SK-N-SH (cell line): ENCODE data around the gene FRYL. TPM values are rescaled to one million over a fixed set of nuclear protein-coding genes. Genes with fewer than 3 reads are reported as not detected.
A peak's percentile ranks its signal among the peaks of the same experiment; 100 is the strongest.

Source experiments
- CTCF ChIA-PET: fragments of 300-600, 350-600 bp; formaldehyde crosslinking; extraction: SDS; loops from one replicate; lab custom pipeline; 2021; lab: Yijun Ruan, JAX
- POLR2A ChIA-PET: fragments of 350-600 bp; sonication (Branson Sonifier 250); formaldehyde crosslinking; extraction: SDS; loops from one replicate; lab custom pipeline; 2020; ENCODE audit warnings: antibody characterized with exemption, inconsistent platforms; lab: Yijun Ruan, JAX
- DNase-seq: peaks from one replicate; pipeline ENCODE4 v3.0.0; 2012
- H2AFZ ChIP-seq: fragments of 200-600 bp; sonication (generic); 2 replicates; pipeline ENCODE4 v1.8.1; 2016; ENCODE audit warnings: antibody characterized with exemption, mild to moderate bottlenecking, low read depth
- H3F3A ChIP-seq: fragments of 200-600 bp; sonication (generic); replicated peaks from 2 replicates; pipeline ENCODE3; 2016; ENCODE audit warnings: antibody characterized with exemption, mild to moderate bottlenecking; ENCODE audit not compliant: insufficient read depth
- H3K27ac ChIP-seq, 2 experiments: fragments of 200-500 bp in 1 of 2; fragments of 200-600 bp in 1 of 2; sonication (Bioruptor generic) in 1 of 2; sonication (generic), shearing (Covaris generic) in 1 of 2; 2 replicates each; pipeline versions ENCODE4 v1.5.1 to v1.6.1; 2014 to 2016; ENCODE audit warnings: low read depth in 2 of 2, inconsistent platforms in 1 of 2, low read length in 1 of 2, mild to moderate bottlenecking in 1 of 2, mixed read lengths in 1 of 2
- H3K27me3 ChIP-seq: fragments of 200-600 bp; sonication (generic), shearing (Covaris generic); 2 replicates; pipeline ENCODE4 v1.6.1; 2016; ENCODE audit warnings: mixed run types; ENCODE audit not compliant: insufficient read depth
- H3K36me3 ChIP-seq, 2 experiments: fragments of 200-500 bp in 1 of 2; fragments of 200-600 bp in 1 of 2; sonication (Bioruptor generic) in 1 of 2; sonication (generic) in 1 of 2; replicated peaks in 1 of 2; 2 replicates each; pipeline versions ENCODE3 to v1.5.1; 2014 to 2016; ENCODE audit warnings: low read length in 1 of 2, mild to moderate bottlenecking in 1 of 2; ENCODE audit not compliant: insufficient read depth in 2 of 2, control insufficient read depth in 1 of 2
- H3K4me1 ChIP-seq, 2 experiments: fragments of 200-500 bp in 1 of 2; fragments of 200-600 bp in 1 of 2; sonication (Bioruptor generic) in 1 of 2; sonication (generic), shearing (Covaris generic) in 1 of 2; 2 replicates each; pipeline versions ENCODE4 v1.5.1 to v1.6.1; 2014 to 2016; ENCODE audit warnings: low read depth in 1 of 2, low read length in 1 of 2, mixed run types in 1 of 2; ENCODE audit not compliant: insufficient read depth in 2 of 2, control insufficient read depth in 1 of 2
- H3K4me2 ChIP-seq: fragments of 200-600 bp; sonication (generic), shearing (Covaris generic); 2 replicates; pipeline ENCODE4 v1.6.1; 2017; ENCODE audit warnings: mixed run types
- H3K4me3 ChIP-seq, 2 experiments: fragments of 200-500 bp in 1 of 2; fragments of 200-600 bp in 1 of 2; sonication (Bioruptor generic) in 1 of 2; sonication (generic), shearing (Covaris generic) in 1 of 2; 2 replicates each; pipeline versions ENCODE4 v1.5.1 to v1.8.1; 2014 to 2016; ENCODE audit warnings: low read depth in 2 of 2, inconsistent platforms in 1 of 2, low read length in 1 of 2, mild to moderate bottlenecking in 1 of 2, mixed read lengths in 1 of 2, moderate library complexity in 1 of 2
- H3K79me2 ChIP-seq: fragments of 200-600 bp; sonication (generic); 2 replicates; pipeline ENCODE4 v1.8.1; 2017; ENCODE audit warnings: mild to moderate bottlenecking; ENCODE audit not compliant: insufficient read depth
- H3K9ac ChIP-seq: fragments of 200-600 bp; sonication (generic); 2 replicates; pipeline ENCODE4 v1.6.1; 2017; ENCODE audit warnings: mixed run types
- H3K9me2 ChIP-seq: fragments of 200-600 bp; sonication (generic); 2 replicates; pipeline ENCODE4 v1.6.1; 2017; ENCODE audit warnings: mixed run types
- H3K9me3 ChIP-seq: fragments of 200-600 bp; sonication (generic); 2 replicates; pipeline ENCODE4 v1.6.1; 2017; ENCODE audit warnings: mixed run types, mild to moderate bottlenecking, moderate library complexity
- H4K20me1 ChIP-seq: fragments of 200-600 bp; sonication (generic); 2 replicates; pipeline ENCODE4 v1.6.1; 2017; ENCODE audit warnings: mild to moderate bottlenecking, mixed run types; ENCODE audit not compliant: insufficient read depth
- ELF1 ChIP-seq: IDR thresholded peaks from 2 replicates; pipeline ENCODE4 v1.4.0; 2012
- EP300 ChIP-seq, 2 experiments: IDR thresholded peaks; 2 replicates each; pipeline versions ENCODE4 v1.4.0 to v1.6.1; 2012; ENCODE audit warnings: borderline replicate concordance in 1 of 2, low read depth in 1 of 2, low read length in 1 of 2
- EZH2phosphoT487 ChIP-seq: fragments of 200-600 bp; sonication (generic); IDR thresholded peaks from 2 replicates; pipeline ENCODE4 v1.6.1; 2017; ENCODE audit warnings: low read depth, mixed run types, mild to moderate bottlenecking, antibody characterized with exemption, moderate library complexity, borderline replicate concordance
- FOSL2 ChIP-seq: IDR thresholded peaks from 2 replicates; pipeline ENCODE4 v1.4.0; 2012; ENCODE audit warnings: low read depth, mild to moderate bottlenecking, moderate library complexity, borderline replicate concordance
- FOXJ3 ChIP-seq: sonication (generic); formaldehyde crosslinking; IDR thresholded peaks from 2 replicates; pipeline ENCODE4 v1.5.1; 2020; ENCODE audit warnings: mild to moderate bottlenecking, missing genetic modification reagents
- GABPA ChIP-seq: IDR thresholded peaks from 2 replicates; pipeline ENCODE4 v1.4.0; 2012; ENCODE audit warnings: low read depth, mild to moderate bottlenecking
- GATA2 ChIP-seq: sonication (generic); formaldehyde crosslinking; IDR thresholded peaks from 2 replicates; pipeline ENCODE4 v1.5.0; 2020; ENCODE audit warnings: mild to moderate bottlenecking, missing genetic modification reagents
- IRF3 ChIP-seq: fragments of 150-350 bp; IDR thresholded peaks from 2 replicates; pipeline ENCODE4 v1.6.1; 2016; ENCODE audit warnings: mild to moderate bottlenecking, low read depth, low read length
- MAX ChIP-seq: IDR thresholded peaks from 2 replicates; pipeline ENCODE4 v1.4.0; 2012; ENCODE audit warnings: low read depth
- MEF2A ChIP-seq: IDR thresholded peaks from 2 replicates; pipeline ENCODE4 v1.4.0; 2012; ENCODE audit warnings: low read depth, borderline replicate concordance
- MXI1 ChIP-seq: IDR thresholded peaks from 2 replicates; pipeline ENCODE4 v1.6.1; 2012; ENCODE audit warnings: mild to moderate bottlenecking, low read depth, low read length, improper control_type of control experiment
- NRF1 ChIP-seq: IDR thresholded peaks from 2 replicates; pipeline ENCODE4 v1.6.1; 2012; ENCODE audit warnings: low read depth, mild to moderate bottlenecking, low read length
- POLR2AphosphoS5 ChIP-seq: IDR thresholded peaks from 2 replicates; pipeline ENCODE4 v1.6.1; 2012; ENCODE audit warnings: low read depth, low read length
- RAD21 ChIP-seq: IDR thresholded peaks from 2 replicates; pipeline ENCODE4 v1.6.1; 2012; ENCODE audit warnings: mild to moderate bottlenecking, low read length
- RCOR1 ChIP-seq: fragments of 150-350 bp; IDR thresholded peaks from 2 replicates; pipeline ENCODE4 v1.6.1; 2017; ENCODE audit warnings: antibody characterized with exemption, low read length
- REST ChIP-seq: IDR thresholded peaks from 2 replicates; pipeline ENCODE4 v1.6.1; 2012; ENCODE audit warnings: mild to moderate bottlenecking, low read depth, low read length, moderate library complexity
- RFX5 ChIP-seq: IDR thresholded peaks from 2 replicates; pipeline ENCODE4 v1.6.1; 2012; ENCODE audit warnings: mild to moderate bottlenecking, improper control_type of control experiment, low read length
- SIN3A ChIP-seq: IDR thresholded peaks from 2 replicates; pipeline ENCODE4 v1.6.1; 2012; ENCODE audit warnings: low read depth, mild to moderate bottlenecking, low read length, moderate library complexity, borderline replicate concordance
- TCF12 ChIP-seq: IDR thresholded peaks from 2 replicates; pipeline ENCODE4 v1.4.0; 2012
- YY1 ChIP-seq: IDR thresholded peaks from 2 replicates; pipeline ENCODE4 v1.4.0; 2012; ENCODE audit warnings: low read depth, mild to moderate bottlenecking
- WGBS: methylation state at CpG from one replicate; pipeline ENCODE4 v1.1.6; 2017; ENCODE audit warnings: low lambda C conversion rate; 5-methylcytosine and 5-hydroxymethylcytosine counted together
- polyA plus RNA-seq, 3 experiments: library from polyadenylated mRNA; depleted of rRNA; stranded (reverse); fragments of >200 nt; gene quantifications; 2 replicates each; pipeline ENCODE4 v1.2.3, GENCODE V29; 2012
- TF ChIP-seq, protein P1 (sequence below): fragments of 150-350 bp; IDR thresholded peaks from 2 replicates; pipeline ENCODE4 v1.6.1; 2017; ENCODE audit warnings: antibody characterized with exemption, low read length, low read depth, borderline replicate concordance

FRYL gene
- polyA plus RNA-seq, 1 of the 3 experiments (the other 2 are of a cell fraction), result 8.2 TPM

- H3K9ac ChIP-seq, result no peak overlapping the region
- peak; percentile 5; the same call in 1 of the 2 replicates for TF ChIP-seq FOSL2
- no peak for TF ChIP-seq ELF1
- TF ChIP-seq EZH2phosphoT487, result no peak
- TF ChIP-seq REST, result no peak
- TF ChIP-seq, all 33 proteins: peak for 1
- no peaks in the 10 kb centered on the region for H3K27me3 ChIP-seq
- peaks cover 39% of the 10 kb centered on the region for H4K20me1 ChIP-seq
- no peaks in the 10 kb centered on the region for H3K9me2 ChIP-seq
- H3K9me3 ChIP-seq, result no peaks in the 10 kb centered on the region
- H3K4me1 ChIP-seq, result peaks cover 4 to 9% of the 10 kb centered on the region in 2 experiments; a peak in 2 of 4 replicates
- no peak overlapping the region for H2AFZ ChIP-seq
- ChIA-PET CTCF (no interaction called here), POLR2A (no interaction called here)
- H3F3A ChIP-seq, result peaks cover 6% of the 10 kb centered on the region
- no peak overlapping the region for H3K27ac ChIP-seq
- peaks cover 98% of the 10 kb centered on the region for H3K79me2 ChIP-seq
- H3K4me3 ChIP-seq, result no peak overlapping the region
- no peak overlapping the region for H3K4me2 ChIP-seq
- 71% methylated on average over 4 of the region's 4 CpGs for WGBS
- DNase-seq, result no peak
- H3K36me3 ChIP-seq, result peaks cover 0 to 4% of the 10 kb centered on the region in 2 experiments
These were observed 23.3 kb downstream of the FRYL start for GRCh38 chr4:48756689-48757220.

DNA sequence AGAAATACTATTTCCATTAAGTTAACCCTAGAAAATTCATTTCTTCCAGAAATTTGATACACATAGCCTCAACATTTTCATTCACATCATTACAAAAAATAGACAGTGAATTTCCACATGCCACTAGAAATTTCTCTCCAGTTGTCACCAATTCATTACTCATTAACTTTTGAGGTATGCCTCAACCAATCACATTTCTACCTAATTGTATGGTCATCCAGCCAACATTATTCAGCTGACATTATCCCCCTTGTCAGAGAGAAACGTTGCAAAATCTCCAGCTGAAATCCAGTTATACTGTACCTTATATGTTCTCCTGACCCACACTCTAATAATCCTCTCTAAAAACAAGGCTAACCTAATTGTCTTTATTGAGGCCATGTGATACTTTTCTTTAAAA lies 24.8 kb downstream of the FRYL start:
- CTCF ChIA-PET, result no interaction called here
- no peak overlapping the region for H3K4me3 ChIP-seq

More for the DNA sequence above, 24.8 kb downstream of the FRYL start:
- H3K27me3 ChIP-seq, result no peaks in the 10 kb centered on the region
- no peak for TF ChIP-seq IRF3
- no peak for TF ChIP-seq YY1
- no peak for TF ChIP-seq RFX5
- no peak for TF ChIP-seq FOXJ3 (CRISPR knock-in tag)
- TF ChIP-seq POLR2AphosphoS5, result no peak
- TF ChIP-seq MXI1, result no peak
- TF ChIP-seq GATA2 (CRISPR knock-in tag), result no peak
- TF ChIP-seq TCF12, result no peak
- TF ChIP-seq NRF1, result no peak
- TF ChIP-seq EP300 (IDR thresholded peaks at IDR 0.05; ENCODE audit: borderline replicate concordance in 1 of 2, low read depth in 1 of 2, low read length in 1 of 2), result no peak
- no peak for TF ChIP-seq SIN3A
- TF ChIP-seq MEF2A, result no peak
- TF ChIP-seq, protein P1, sequence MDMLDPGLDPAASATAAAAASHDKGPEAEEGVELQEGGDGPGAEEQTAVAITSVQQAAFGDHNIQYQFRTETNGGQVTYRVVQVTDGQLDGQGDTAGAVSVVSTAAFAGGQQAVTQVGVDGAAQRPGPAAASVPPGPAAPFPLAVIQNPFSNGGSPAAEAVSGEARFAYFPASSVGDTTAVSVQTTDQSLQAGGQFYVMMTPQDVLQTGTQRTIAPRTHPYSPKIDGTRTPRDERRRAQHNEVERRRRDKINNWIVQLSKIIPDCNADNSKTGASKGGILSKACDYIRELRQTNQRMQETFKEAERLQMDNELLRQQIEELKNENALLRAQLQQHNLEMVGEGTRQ, result no peak
- TF ChIP-seq ELF1, result no peak
- TF ChIP-seq MAX, result no peak
- no peak for TF ChIP-seq FOSL2
- TF ChIP-seq RCOR1, result no peak
- TF ChIP-seq RAD21, result no peak
- no peak for TF ChIP-seq GABPA
- TF ChIP-seq, all 33 proteins: peak for 0
- no peak overlapping the region for H3K27ac ChIP-seq
- 34% methylated on average over 1 of the region's 1 CpG for WGBS
- no peak overlapping the region for H2AFZ ChIP-seq
- H3K36me3 ChIP-seq, result peaks cover 0 to 4% of the 10 kb centered on the region in 2 experiments
- no peak overlapping the region for H3K9ac ChIP-seq
- H3K79me2 ChIP-seq, result peaks cover 98% of the 10 kb centered on the region
- H3K9me3 ChIP-seq, result no peaks in the 10 kb centered on the region
- H3K9me2 ChIP-seq, result no peaks in the 10 kb centered on the region
- H4K20me1 ChIP-seq, result peaks cover 51% of the 10 kb centered on the region
- peaks cover 4 to 9% of the 10 kb centered on the region in 2 experiments; a peak in 2 of 4 replicates for H3K4me1 ChIP-seq
- no peak overlapping the region for H3K4me2 ChIP-seq
- POLR2A ChIA-PET, result no interaction called here
- no peak for DNase-seq
- H3F3A ChIP-seq, result peaks cover 6% of the 10 kb centered on the region
